B cell (primary cell): ENCODE measurements around the gene MRPS23. TPM values are rescaled to one million over a fixed set of nuclear protein-coding genes. Genes with fewer than 3 reads are reported as not detected.

Experiments used
- ATAC-seq: fragments of 200-7000 bp; cut with Tn5 transposase; one replicate; pipeline ENCODE4 v1.10.0; 2021; ENCODE audit warnings: low read depth, mild to moderate bottlenecking, moderate number of reproducible peaks, moderate library complexity
- CTCF ChIA-PET: fragments of 350-600 bp; sonication (Branson Sonifier 250); formaldehyde crosslinking; loops from one replicate; lab custom pipeline; 2021; ENCODE audit warnings: antibody characterized with exemption, inconsistent platforms; lab: Charles Lee
- POLR2A ChIA-PET: fragments of 350-600 bp; sonication (Branson Sonifier 250); formaldehyde crosslinking; loops from one replicate; lab custom pipeline; 2021; ENCODE audit warnings: antibody characterized with exemption; lab: Charles Lee
- DNase-seq: peaks from one replicate; pipeline ENCODE4 v3.0.0; 2013
- H2AFZ ChIP-seq: 2 replicates; pipeline ENCODE4 v1.6.1; 2012; ENCODE audit warnings: mild to moderate bottlenecking, low read depth, low read length; ENCODE audit not compliant: insufficient read depth, poor library complexity, severe bottlenecking
- H3K27ac ChIP-seq, 2 donors: 1 replicate in 1 of 2; 2 replicates in 1 of 2; pipeline ENCODE4 v1.5.1; 2012 to 2013; ENCODE audit warnings: low read length in 2 of 2, mild to moderate bottlenecking in 2 of 2, moderate library complexity in 1 of 2
- H3K27me3 ChIP-seq, 4 experiments: fragments of 200-600 bp in 1 of 4; sonication (generic) in 1 of 4; replicated peaks in 1 of 4; 1 replicate in 2 of 4; 2 replicates in 2 of 4; pipeline versions ENCODE4 v1.6.1 to v1.7.0; 2013 to 2016; ENCODE audit warnings: low read length in 3 of 4, mild to moderate bottlenecking in 2 of 4, mixed read lengths in 1 of 4, moderate library complexity in 1 of 4; ENCODE audit not compliant: insufficient read depth in 4 of 4, control insufficient read depth in 3 of 4; ENCODE audit errors: control extremely low read depth in 1 of 4
- H3K36me3 ChIP-seq, 2 experiments: replicated peaks in 1 of 2; 1 replicate in 1 of 2; 2 replicates in 1 of 2; pipeline versions ENCODE4 v1.6.1 to v1.7.1; 2013; ENCODE audit warnings: low read length in 1 of 2; ENCODE audit not compliant: insufficient read depth in 2 of 2, control insufficient read depth in 1 of 2; ENCODE audit errors: control extremely low read depth in 1 of 2, extremely low read depth in 1 of 2
- H3K4me1 ChIP-seq, 2 donors: fragments of 200-600 bp in 1 of 2; sonication (generic) in 1 of 2; 1 replicate in 1 of 2; 2 replicates in 1 of 2; pipeline versions ENCODE4 v1.5.1 to v1.6.1; 2013 to 2017; ENCODE audit warnings: low read length in 2 of 2; ENCODE audit not compliant: control insufficient read depth in 2 of 2, insufficient read depth in 2 of 2
- H3K4me2 ChIP-seq: replicated peaks from 2 replicates; pipeline ENCODE3; 2012; ENCODE audit warnings: mild to moderate bottlenecking, low read depth, low read length; ENCODE audit not compliant: poor library complexity, severe bottlenecking
- H3K4me3 ChIP-seq, 5 experiments: fragments of 200-600 bp in 1 of 5; sonication (generic) in 1 of 5; 1 replicate in 3 of 5; 2 replicates in 2 of 5; pipeline versions ENCODE4 v1.5.1 to v1.7.0; 2011 to 2016; ENCODE audit warnings: low read length in 4 of 5, mild to moderate bottlenecking in 4 of 5, low read depth in 2 of 5, control low read depth in 1 of 5, moderate library complexity in 1 of 5; ENCODE audit not compliant: insufficient read depth in 1 of 5; ENCODE audit errors: control extremely low read depth in 1 of 5, extremely low read depth in 1 of 5
- H3K79me2 ChIP-seq: fragments of 200-600 bp; sonication (generic); one replicate; pipeline ENCODE4 v1.6.0; 2016; ENCODE audit warnings: low read length; ENCODE audit not compliant: control insufficient read depth, insufficient read depth
- H3K9ac ChIP-seq: fragments of 200-600 bp; sonication (generic); 2 replicates; pipeline ENCODE4 v1.6.1; 2017; ENCODE audit warnings: mild to moderate bottlenecking, low read length, moderate library complexity
- H3K9me3 ChIP-seq, 3 donors: one replicate each; pipeline versions ENCODE4 v1.6.1 to v1.7.1; 2013; ENCODE audit warnings: low read length in 2 of 3; ENCODE audit not compliant: control insufficient read depth in 2 of 3, insufficient read depth in 1 of 3; ENCODE audit errors: control extremely low read depth in 1 of 3
- H4K20me1 ChIP-seq: 2 replicates; pipeline ENCODE4 v1.6.0; 2012; ENCODE audit warnings: mild to moderate bottlenecking, low read length; ENCODE audit not compliant: insufficient read depth, control insufficient read depth, poor library complexity, severe bottlenecking
- H3K27ac Mint-ChIP-seq: one replicate; pipeline ENCODE4 v1.8.0; 2021; ENCODE audit warnings: mixed read lengths
- H3K27me3 Mint-ChIP-seq: one replicate; pipeline ENCODE4 v1.8.0; 2021; ENCODE audit warnings: mixed read lengths
- H3K4me1 Mint-ChIP-seq: one replicate; pipeline ENCODE4 v1.8.0; 2021; ENCODE audit warnings: mixed read lengths
- H3K4me3 Mint-ChIP-seq: one replicate; pipeline ENCODE4 v1.8.0; 2021; ENCODE audit warnings: mixed read lengths
- H3K9me3 Mint-ChIP-seq: one replicate; pipeline ENCODE4 v1.8.0; 2022; ENCODE audit warnings: mixed read lengths; ENCODE audit not compliant: insufficient read depth
- EZH2 ChIP-seq: IDR thresholded peaks from 2 replicates; pipeline ENCODE4 v1.6.1; 2012; ENCODE audit warnings: borderline replicate concordance, low read depth, mild to moderate bottlenecking, moderate library complexity, low read length; ENCODE audit not compliant: insufficient read depth, poor library complexity, severe bottlenecking
- WGBS: methylation state at CpG from one replicate; pipeline ENCODE4 v1.1.5; 2013; ENCODE audit warnings: missing lambda C conversion rate; ENCODE audit not compliant: insufficient coverage; 5-methylcytosine and 5-hydroxymethylcytosine counted together
- intact Hi-C: fragments of 100-400 bp; cut with micrococcal nuclease; formaldehyde crosslinking; loops from one replicate; pipeline ENCODE4 v1.10.0; 2022
- polyA plus RNA-seq: library from polyadenylated mRNA; depleted of rRNA; stranded (reverse); fragments of >200 nt; gene quantifications from 2 replicates; pipeline ENCODE4 v1.2.3, GENCODE V29; 2012
- total RNA-seq, 2 donors: library from RNA; stranded (reverse); fragments of 120-200 nt in 1 of 2; gene quantifications; 1 replicate in 1 of 2; 2 replicates in 1 of 2; pipeline versions ENCODE4 v1.2.3 to v1.2.4, GENCODE V29; 2013 to 2022
- TF ChIP-seq, protein P1 (sequence below): fragments of 200-600 bp; IDR thresholded peaks from one replicate; pipeline ENCODE4 v1.8.0; 2022; ENCODE audit warnings: antibody characterized with exemption, mild to moderate bottlenecking

Gene MRPS23
- total and polyA plus RNA-seq, 2 donors (not counting 1 experiment from before 2014, with no cell fraction given): 10.3 to 25.4 TPM

DNA sequence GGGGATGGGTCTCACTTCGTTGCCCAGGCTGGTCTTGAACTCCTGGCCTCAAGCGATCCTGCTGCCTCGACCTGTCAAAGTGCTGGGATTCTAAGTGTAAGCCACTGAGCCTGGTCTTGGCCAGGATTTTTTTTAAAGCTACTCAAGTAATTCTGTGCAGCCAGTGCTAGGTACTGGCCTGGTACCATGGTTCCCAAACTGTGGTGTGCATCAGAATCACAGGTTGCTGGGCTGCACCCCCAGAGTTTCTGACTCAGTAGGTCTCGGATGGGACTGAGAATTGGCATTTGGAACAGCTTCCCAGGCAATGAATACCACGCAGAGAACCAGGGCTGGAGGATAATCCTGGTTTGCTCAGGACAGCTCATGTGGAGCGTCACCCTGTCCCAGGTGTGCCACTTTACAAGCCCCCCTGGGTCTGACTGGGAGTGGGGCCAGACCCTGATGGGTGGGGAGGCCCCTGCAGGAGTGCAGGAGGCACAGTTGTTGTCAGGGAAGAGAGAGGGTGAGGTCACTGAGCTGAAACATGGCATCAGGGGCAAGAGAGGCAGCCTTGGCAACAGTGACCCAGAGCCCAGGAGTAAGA lies 10.7 kb upstream of the MRPS23 start:
- peak overlapping the region; percentile 90 for H3K4me3 Mint-ChIP-seq
- CTCF ChIA-PET: interaction anchor here (1.0 to 18.1 kb wide), 14 partner anchors 9 to 251 kb away, joined by 3 to 468 read pairs (median 10); partner anchors contain the start of genes MRPS23 and VEZF1
- DNase-seq: no peak
- peaks cover 0 to 4% (median 0%) of the 10 kb centered on the region in 3 donors for H3K9me3 ChIP-seq
- POLR2A ChIA-PET: interaction anchor here (0.6 to 1.7 kb wide), 2 partner anchors 10 to 20 kb away, joined by 4 to 5 read pairs; partner anchors contain the start of gene MRPS23
- H3K27me3 ChIP-seq: peaks cover 0 to 55% (median 19%) of the 10 kb centered on the region in 4 experiments
- peak overlapping the region; percentile 80 for H3K4me2 ChIP-seq
- intact Hi-C loops: no loop called here
- peaks cover 17 to 20% of the 10 kb centered on the region in 2 donors for H3K4me1 ChIP-seq
- no peaks in the 10 kb centered on the region for H3K9me3 Mint-ChIP-seq
- H3K4me3 ChIP-seq: peak overlapping the region in 1 of 5 experiments; percentile 59
- no peaks in the 10 kb centered on the region for H4K20me1 ChIP-seq
- H2AFZ ChIP-seq: peak overlapping the region; percentile 52
- no peak overlapping the region for H3K27ac Mint-ChIP-seq
- TF ChIP-seq EZH2: no peak
- TF ChIP-seq, protein P1, sequence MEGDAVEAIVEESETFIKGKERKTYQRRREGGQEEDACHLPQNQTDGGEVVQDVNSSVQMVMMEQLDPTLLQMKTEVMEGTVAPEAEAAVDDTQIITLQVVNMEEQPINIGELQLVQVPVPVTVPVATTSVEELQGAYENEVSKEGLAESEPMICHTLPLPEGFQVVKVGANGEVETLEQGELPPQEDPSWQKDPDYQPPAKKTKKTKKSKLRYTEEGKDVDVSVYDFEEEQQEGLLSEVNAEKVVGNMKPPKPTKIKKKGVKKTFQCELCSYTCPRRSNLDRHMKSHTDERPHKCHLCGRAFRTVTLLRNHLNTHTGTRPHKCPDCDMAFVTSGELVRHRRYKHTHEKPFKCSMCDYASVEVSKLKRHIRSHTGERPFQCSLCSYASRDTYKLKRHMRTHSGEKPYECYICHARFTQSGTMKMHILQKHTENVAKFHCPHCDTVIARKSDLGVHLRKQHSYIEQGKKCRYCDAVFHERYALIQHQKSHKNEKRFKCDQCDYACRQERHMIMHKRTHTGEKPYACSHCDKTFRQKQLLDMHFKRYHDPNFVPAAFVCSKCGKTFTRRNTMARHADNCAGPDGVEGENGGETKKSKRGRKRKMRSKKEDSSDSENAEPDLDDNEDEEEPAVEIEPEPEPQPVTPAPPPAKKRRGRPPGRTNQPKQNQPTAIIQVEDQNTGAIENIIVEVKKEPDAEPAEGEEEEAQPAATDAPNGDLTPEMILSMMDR: no peak
- H3K79me2 ChIP-seq: no peaks in the 10 kb centered on the region
- peaks cover 23% of the 10 kb centered on the region for H3K27me3 Mint-ChIP-seq
- H3K27ac ChIP-seq: no peak overlapping the region
- H3K9ac ChIP-seq: peak overlapping the region; percentile 56
- ATAC-seq: no peak
- H3K36me3 ChIP-seq: no peaks in the 10 kb centered on the region
- H3K4me1 Mint-ChIP-seq: peaks cover 14% of the 10 kb centered on the region
- 90% methylated on average over 6 of the region's 6 CpGs for WGBS
